Progenitor cell of endocrine pancreas (in vitro differentiated cells): ENCODE measurements around the gene SCGB1D2. TPM values are rescaled to one million over a fixed set of nuclear protein-coding genes. Genes with fewer than 3 reads are reported as not detected.
"Not testable (repeated sequence)": the region's sequence is repeated elsewhere in the genome, so short reads cannot be mapped to it uniquely, and the experiment has no call there.

Source experiments
- DNase-seq: peaks from one replicate; pipeline ENCODE4 v3.0.0; 2021; ENCODE audit warnings: low spot score; ENCODE audit not compliant: unreplicated experiment
- H3K27ac Mint-ChIP-seq: 2 replicates; pipeline ENCODE4 v1.8.0; 2021; ENCODE audit warnings: mild to moderate bottlenecking, moderate library complexity, mixed read lengths
- H3K27me3 Mint-ChIP-seq: 2 replicates; pipeline ENCODE4 v1.8.0; 2021; ENCODE audit warnings: mixed read lengths
- H3K36me3 Mint-ChIP-seq: 2 replicates; pipeline ENCODE4 v1.8.0; 2022; ENCODE audit warnings: mixed read lengths; ENCODE audit not compliant: insufficient read depth
- H3K4me1 Mint-ChIP-seq: 2 replicates; pipeline ENCODE4 v1.8.0; 2021; ENCODE audit warnings: low read depth, mixed read lengths
- H3K4me3 Mint-ChIP-seq: 2 replicates; pipeline ENCODE4 v1.8.0; 2021; ENCODE audit warnings: low read depth, mild to moderate bottlenecking, moderate library complexity, mixed read lengths
- H3K9me3 Mint-ChIP-seq: 2 replicates; pipeline ENCODE4 v1.8.0; 2021; ENCODE audit warnings: low read depth, mixed read lengths
- CTCF ChIP-seq: fragments of 200-600 bp; sonication (generic); IDR thresholded peaks from one replicate; pipeline ENCODE4 v1.5.0; 2021; ENCODE audit warnings: antibody characterized with exemption, mild to moderate bottlenecking; ENCODE audit not compliant: unreplicated experiment
- total RNA-seq: library from RNA; stranded (reverse); gene quantifications from 2 replicates; pipeline ENCODE4 v1.2.1, GENCODE V29; 2021

The SCGB1D2 gene
- total RNA-seq, 1 donor from 2014 or later: not detected

- H3K27me3 Mint-ChIP-seq: peaks cover 16% of the 10 kb centered on the region
- H3K27ac Mint-ChIP-seq: no peak overlapping the region
- H3K4me1 Mint-ChIP-seq: no peaks in the 10 kb centered on the region
- no peaks in the 10 kb centered on the region for H3K36me3 Mint-ChIP-seq
- H3K9me3 Mint-ChIP-seq: no peaks in the 10 kb centered on the region
- H3K4me3 Mint-ChIP-seq: no peak overlapping the region
- no peak for TF ChIP-seq CTCF
- no peak for DNase-seq
These were observed 39.1 kb upstream of the SCGB1D2 start for GRCh38 chr11:62202910-62203309.

- Mint-ChIP-seq H3K27me3 (peaks cover 19% of the 10 kb centered on the region), H3K4me1 (no peaks in the 10 kb centered on the region), H3K27ac (no peak overlapping the region), H3K36me3 (no peaks in the 10 kb centered on the region), H3K9me3 (no peaks in the 10 kb centered on the region), H3K4me3 (no peak overlapping the region)
- DNase-seq: no peak
- no peak for TF ChIP-seq CTCF
These were observed 37.6 kb upstream of the SCGB1D2 start for GRCh38 chr11:62204430-62204829.

DNA sequence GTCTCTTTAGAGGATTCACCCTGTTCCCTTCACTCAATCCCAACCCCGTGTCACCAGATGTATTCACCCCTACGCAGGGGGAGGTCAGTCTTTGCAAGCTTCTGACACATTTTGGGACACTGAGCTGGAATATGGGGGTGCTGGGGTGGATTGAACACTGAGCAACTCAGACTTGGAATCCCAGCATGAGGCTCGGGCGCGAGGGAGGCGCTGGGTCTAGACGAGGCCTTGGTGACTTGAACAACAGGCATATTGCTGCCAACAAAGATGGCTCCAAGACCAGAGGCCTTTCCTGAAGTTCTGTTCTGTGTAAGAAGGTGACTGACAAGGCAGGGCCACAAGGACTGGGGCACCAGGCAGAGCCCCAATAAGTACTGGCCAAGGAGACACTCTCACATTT, 36.6 kb upstream of the SCGB1D2 start:
- H3K9me3 Mint-ChIP-seq: no peaks in the 10 kb centered on the region
- H3K4me1 Mint-ChIP-seq: no peaks in the 10 kb centered on the region

GRCh38 chr11:62206276-62207066, 35.6 kb upstream of the SCGB1D2 start:
- not testable (repeated sequence) for H3K9me3 Mint-ChIP-seq, H3K36me3 Mint-ChIP-seq, H3K27ac Mint-ChIP-seq, DNase-seq, H3K4me3 Mint-ChIP-seq, H3K4me1 Mint-ChIP-seq
- peaks cover 19% of the 10 kb centered on the region for H3K27me3 Mint-ChIP-seq

More for the DNA sequence above, 36.6 kb upstream of the SCGB1D2 start:
- Mint-ChIP-seq H3K27me3 (peaks cover 22% of the 10 kb centered on the region), H3K27ac (no peak overlapping the region), H3K4me3 (no peak overlapping the region), H3K36me3 (no peaks in the 10 kb centered on the region)
- no peak for DNase-seq
- TF ChIP-seq CTCF: no peak

GRCh38 chr11:62208785-62209144, 33.3 kb upstream of the SCGB1D2 start:
- no peak overlapping the region for H3K27ac Mint-ChIP-seq
- no peak overlapping the region for H3K4me3 Mint-ChIP-seq
- peaks cover 15% of the 10 kb centered on the region for H3K27me3 Mint-ChIP-seq
- no peaks in the 10 kb centered on the region for H3K4me1 Mint-ChIP-seq
- no peaks in the 10 kb centered on the region for H3K36me3 Mint-ChIP-seq
- no peak for TF ChIP-seq CTCF
- DNase-seq: no peak
- H3K9me3 Mint-ChIP-seq: no peaks in the 10 kb centered on the region

GRCh38 chr11:62217191-62217748, 24.8 kb upstream of the SCGB1D2 start:
- peaks cover 4% of the 10 kb centered on the region for H3K27me3 Mint-ChIP-seq
- H3K9me3 Mint-ChIP-seq: peaks cover 5% of the 10 kb centered on the region
- no peaks in the 10 kb centered on the region for H3K36me3 Mint-ChIP-seq
- no peak for DNase-seq
- peak overlapping the region; percentile 59 for H3K27ac Mint-ChIP-seq
- peak; percentile 56 for TF ChIP-seq CTCF
- no peak overlapping the region for H3K4me3 Mint-ChIP-seq
- H3K4me1 Mint-ChIP-seq: peaks cover 15% of the 10 kb centered on the region
